DND-41 (cell line): Measurements from ENCODE around the gene TAS2R4.
A peak's percentile ranks its signal among the peaks of the same experiment; 100 is the strongest.

Source experiments
- ATAC-seq: fragments of 200-7000 bp; cut with Tn5 transposase; 3 replicates; pipeline ENCODE4 v1.9.1; 2021; ENCODE audit warnings: low read depth; ENCODE audit not compliant: insufficient read depth
- DNase-seq: peaks from one replicate; pipeline ENCODE4 v3.0.0-alpha.2; 2020
- H2AFZ ChIP-seq: 2 replicates; pipeline ENCODE4 v1.6.0; 2012; ENCODE audit warnings: low read depth, low read length
- H3K27ac ChIP-seq: 2 replicates; pipeline ENCODE4 v1.5.1; 2012; ENCODE audit warnings: low read length, inconsistent platforms
- H3K27me3 ChIP-seq: fragments of 200-600 bp; sonication (generic); 2 replicates; pipeline ENCODE4 v1.6.0; 2012; ENCODE audit warnings: low read length, mild to moderate bottlenecking, inconsistent platforms; ENCODE audit not compliant: insufficient read depth, poor library complexity
- H3K36me3 ChIP-seq: 2 replicates; pipeline ENCODE4 v1.5.1; 2012; ENCODE audit warnings: low read length, inconsistent platforms; ENCODE audit not compliant: insufficient read depth
- H3K4me1 ChIP-seq: 2 replicates; pipeline ENCODE4 v1.5.1; 2012; ENCODE audit warnings: mild to moderate bottlenecking, low read length; ENCODE audit not compliant: insufficient read depth
- H3K4me2 ChIP-seq: 2 replicates; pipeline ENCODE4 v1.6.0; 2012; ENCODE audit warnings: mild to moderate bottlenecking, moderate library complexity, low read length, inconsistent platforms; ENCODE audit not compliant: insufficient read depth
- H3K4me3 ChIP-seq, 2 experiments: fragments of 200-600 bp in 1 of 2; shearing (Covaris generic) in 1 of 2; 2 replicates each; pipeline ENCODE4 v1.5.1; 2012 to 2016; ENCODE audit warnings: inconsistent platforms in 2 of 2, low read length in 2 of 2, mild to moderate bottlenecking in 2 of 2, low read depth in 1 of 2, moderate library complexity in 1 of 2
- H3K79me2 ChIP-seq: 2 replicates; pipeline ENCODE4 v1.6.0; 2012; ENCODE audit warnings: low read length, inconsistent platforms; ENCODE audit not compliant: insufficient read depth
- H3K9ac ChIP-seq: 2 replicates; pipeline ENCODE4 v1.6.0; 2012; ENCODE audit warnings: low read depth, mild to moderate bottlenecking, inconsistent platforms, low read length, moderate library complexity
- H3K9me3 ChIP-seq: 2 replicates; pipeline ENCODE4 v1.5.1; 2012; ENCODE audit warnings: low read length, moderate library complexity, mild to moderate bottlenecking, inconsistent platforms; ENCODE audit not compliant: insufficient read depth, severe bottlenecking
- H4K20me1 ChIP-seq: 2 replicates; pipeline ENCODE4 v1.6.0; 2012; ENCODE audit warnings: low read length; ENCODE audit not compliant: insufficient read depth
- CTCF ChIP-seq: IDR thresholded peaks from 2 replicates; pipeline ENCODE4 v1.5.1; 2012; ENCODE audit warnings: borderline replicate concordance, low read length, moderate library complexity, mild to moderate bottlenecking; ENCODE audit not compliant: poor library complexity, severe bottlenecking; ENCODE audit errors: extremely low read depth
- EZH2 ChIP-seq: IDR thresholded peaks from 3 replicates; pipeline ENCODE4 v1.6.1; 2012; ENCODE audit warnings: borderline replicate concordance, low read depth, mild to moderate bottlenecking, moderate library complexity, low read length, inconsistent platforms; ENCODE audit not compliant: severe bottlenecking

TAS2R4 gene

GRCh38 chr7:141739250-141739649 lies 37.2 kb upstream of the TAS2R4 start:
- Histone ChIP-seq H3K9ac (peak overlapping the region; percentile 71), H4K20me1 (0 out of 2 replicates have a peak, but pooled peaks cover 5% of the 10 kb centered on the region), H3K27me3 (no peaks in the 10 kb centered on the region), H3K4me2 (peak overlapping the region; percentile 73), H3K9me3 (no peaks in the 10 kb centered on the region), H3K4me1 (peaks cover 45% of the 10 kb centered on the region), H3K4me3 (peak overlapping the region; percentile 79 to 96; a peak in 3 of 4 replicates), H3K36me3 (peaks cover 50% of the 10 kb centered on the region), H3K27ac (peak overlapping the region; percentile 88; the same call in 1 of the 2 replicates), H3K79me2 (peaks cover 53% of the 10 kb centered on the region), H2AFZ (no peak overlapping the region)
- no peak for TF ChIP-seq EZH2
- no peak for TF ChIP-seq CTCF
- ATAC-seq = no peak
- DNase-seq = no peak

GRCh38 chr7:141742229-141742628 lies 34.2 kb upstream of the TAS2R4 start:
- DNase-seq = no peak
- H4K20me1 ChIP-seq = 0 out of 2 replicates have a peak, but pooled peaks cover 5% of the 10 kb centered on the region
- no peak overlapping the region for H3K4me3 ChIP-seq
- peaks cover 33% of the 10 kb centered on the region for H3K4me1 ChIP-seq
- H3K79me2 ChIP-seq = peaks cover 49% of the 10 kb centered on the region
- H3K27me3 ChIP-seq = no peaks in the 10 kb centered on the region
- no peak overlapping the region for H3K9ac ChIP-seq
- no peak overlapping the region for H3K4me2 ChIP-seq
- H2AFZ ChIP-seq = no peak overlapping the region
- TF ChIP-seq CTCF = no peak
- TF ChIP-seq EZH2 = no peak
- H3K27ac ChIP-seq = no peak overlapping the region
- ATAC-seq = no peak
- H3K9me3 ChIP-seq = no peaks in the 10 kb centered on the region
- H3K36me3 ChIP-seq = peaks cover 80% of the 10 kb centered on the region

- peaks cover 98% of the 10 kb centered on the region for H3K36me3 ChIP-seq
- no peak overlapping the region for H3K4me2 ChIP-seq
- ATAC-seq = no peak
- no peaks in the 10 kb centered on the region for H3K9me3 ChIP-seq
- H3K79me2 ChIP-seq = peaks cover 37% of the 10 kb centered on the region
- no peak overlapping the region for H2AFZ ChIP-seq
- DNase-seq = no peak
- no peaks in the 10 kb centered on the region for H3K27me3 ChIP-seq
- H3K4me1 ChIP-seq = peaks cover 26% of the 10 kb centered on the region
- no peak overlapping the region for H3K9ac ChIP-seq
- no peak overlapping the region for H3K27ac ChIP-seq
- H4K20me1 ChIP-seq = 0 out of 2 replicates have a peak, but pooled peaks cover 5% of the 10 kb centered on the region
- H3K4me3 ChIP-seq = no peak overlapping the region
- TF ChIP-seq EZH2 (no peak), CTCF (no peak)
Measured at GRCh38 chr7:141744131-141744530, 32.3 kb upstream of the TAS2R4 start.
